Putamen (tissue), 1 donor: ENCODE results near the gene METTL22.

ENCODE experiments used
- DNase-seq: peaks from one replicate; pipeline ENCODE4 v3.0.0-alpha.2; 2016; ENCODE audit warnings: low spot score

The METTL22 gene

GRCh38 chr16:8594149-8594666 is 27.3 kb upstream of the METTL22 start:
- DNase-seq: no peak

- no peak for DNase-seq
Measured at GRCh38 chr16:8595783-8596182, 25.7 kb upstream of the METTL22 start.

- no peak for DNase-seq
Measured at GRCh38 chr16:8596581-8596980, 24.9 kb upstream of the METTL22 start.

GRCh38 chr16:8600144-8600775 is 21.2 kb upstream of the METTL22 start:
- DNase-seq: no peak

- no peak for DNase-seq
Measured at GRCh38 chr16:8605554-8605953, 15.9 kb upstream of the METTL22 start.

- no peak for DNase-seq
Measured at GRCh38 chr16:8607214-8607613, 14.3 kb upstream of the METTL22 start.

GRCh38 chr16:8611122-8611521 is 10.4 kb upstream of the METTL22 start:
- no peak for DNase-seq

GRCh38 chr16:8611886-8612600 is 9.5 kb upstream of the METTL22 start:
- no peak for DNase-seq

- DNase-seq: no peak
Measured at GRCh38 chr16:8614435-8615029, 7.0 kb upstream of the METTL22 start.

GRCh38 chr16:8619671-8620370 is 1.7 kb upstream of the METTL22 start:
- DNase-seq: no peak

GRCh38 chr16:8620535-8620934 is 963 bp upstream of the METTL22 start:
- DNase-seq: no peak

GRCh38 chr16:8621222-8621571 is 301 bp upstream of the METTL22 start:
- DNase-seq: no peak

GRCh38 chr16:8622315-8622656 is 788 bp downstream of the METTL22 start:
- DNase-seq: no peak

GRCh38 chr16:8623634-8624033 is 2.1 kb downstream of the METTL22 start:
- DNase-seq: no peak

- no peak for DNase-seq
Measured at GRCh38 chr16:8625491-8626087, 4.1 kb downstream of the METTL22 start.

GRCh38 chr16:8626946-8627345 is 5.4 kb downstream of the METTL22 start:
- no peak for DNase-seq

- DNase-seq: no peak
Measured at GRCh38 chr16:8627456-8627855, 6.0 kb downstream of the METTL22 start.

- DNase-seq: no peak
Measured at GRCh38 chr16:8628981-8629725, 7.7 kb downstream of the METTL22 start.

- DNase-seq: no peak
Measured at GRCh38 chr16:8630255-8630953, 8.9 kb downstream of the METTL22 start.

- DNase-seq: no peak
Measured at GRCh38 chr16:8631373-8631772, 9.9 kb downstream of the METTL22 start.

- DNase-seq: no peak
Measured at GRCh38 chr16:8631818-8632465, 10.4 kb downstream of the METTL22 start.
